A172 (cell line): ENCODE results near the gene TACR2. TPM values are rescaled to one million over a fixed set of nuclear protein-coding genes. Genes with fewer than 3 reads are reported as not detected.

ENCODE experiments used
- DNase-seq: peaks from one replicate; pipeline ENCODE4 v3.0.0-alpha.2; 2015; ENCODE audit warnings: low spot score
- total RNA-seq: library from RNA; depleted of rRNA; stranded (reverse); fragments of >200 nt; shearing (Covaris generic); gene quantifications from 2 replicates; pipeline ENCODE4 v1.2.3, GENCODE V29; 2014; rRNA removed

Gene TACR2
- total RNA-seq, 1 experiment from 2014 or later: not detected

DNA sequence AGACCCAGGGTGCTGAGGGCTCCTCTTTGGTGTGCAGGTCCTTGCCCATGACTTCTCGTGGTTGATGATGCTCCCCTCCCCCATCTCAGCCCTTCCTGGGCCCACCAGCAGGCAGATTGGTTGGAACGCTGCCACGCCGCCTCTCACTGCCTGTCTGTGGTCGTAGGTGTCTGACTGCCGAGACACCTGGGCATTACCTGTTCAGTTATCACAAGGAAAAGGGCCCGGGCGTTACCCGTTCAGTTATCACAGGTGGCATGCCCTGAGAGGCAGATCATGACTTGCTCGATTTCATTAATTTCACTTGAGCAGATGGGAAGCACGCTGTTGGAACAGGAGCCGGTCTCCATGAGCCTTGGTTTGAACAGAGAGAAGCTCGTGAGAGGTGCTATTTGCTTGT lies 42.5 kb downstream of the TACR2 start:
- no peak for DNase-seq

DNA sequence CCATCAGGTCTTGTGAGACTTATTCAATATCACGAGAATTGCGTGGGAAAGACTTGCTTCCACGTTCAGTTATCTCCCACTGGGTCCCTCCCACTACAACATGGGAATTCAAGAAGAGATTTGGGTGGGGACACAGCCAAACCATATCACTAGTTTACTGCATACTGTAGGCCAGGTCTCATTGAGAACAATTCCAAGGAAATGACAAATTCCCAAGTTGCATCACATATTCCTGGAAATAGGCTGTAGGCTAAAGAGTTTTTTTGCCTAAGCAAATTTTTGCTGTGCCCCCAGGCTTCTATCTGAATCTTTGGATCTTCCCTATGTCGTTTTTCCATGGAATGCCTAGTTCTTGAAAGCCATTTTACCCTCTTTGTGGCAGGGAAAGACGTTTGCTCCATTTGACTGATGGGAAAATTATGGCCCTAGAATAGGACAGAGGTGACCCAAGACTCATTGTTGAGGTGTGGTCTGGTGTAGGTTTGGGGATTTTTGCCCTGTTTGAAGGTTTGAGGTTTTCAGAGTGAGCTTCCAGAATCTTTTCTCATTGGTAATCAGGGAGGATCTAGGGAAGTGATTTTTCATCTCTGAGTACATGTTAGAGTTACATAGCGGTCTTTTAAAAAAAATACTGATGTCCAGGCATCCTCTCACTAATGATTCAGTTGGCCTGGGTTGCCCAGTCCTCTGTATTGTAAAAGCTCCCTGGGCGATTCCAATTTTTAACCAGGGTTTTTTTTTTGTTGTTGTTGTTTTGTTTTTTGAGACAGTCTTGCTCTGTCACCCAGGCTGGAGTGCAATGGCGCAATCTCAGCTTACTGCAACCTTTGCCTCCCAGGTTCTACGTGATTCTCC lies 44.4 kb downstream of the TACR2 start:
- no peak for DNase-seq

DNA sequence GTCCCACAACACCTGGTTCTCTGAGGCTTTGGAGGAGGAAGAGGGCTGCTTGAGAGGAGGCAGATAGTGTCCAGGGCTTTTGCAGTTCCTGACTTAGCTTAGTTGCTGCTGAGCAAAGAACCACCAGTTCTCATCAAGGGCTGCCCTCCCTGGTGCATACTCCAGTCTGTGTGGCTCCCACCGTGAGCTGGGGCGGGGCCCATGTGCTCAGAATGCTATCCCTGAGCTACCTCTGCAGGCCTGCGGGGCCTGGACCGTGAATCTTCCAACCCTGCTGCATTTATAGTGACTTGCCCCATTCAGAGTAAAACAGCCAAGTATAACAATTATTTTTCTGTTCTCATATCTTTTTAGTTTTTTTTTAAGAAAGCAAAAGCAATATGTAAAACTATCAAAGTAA lies 49.2 kb downstream of the TACR2 start:
- DNase-seq: no peak

DNA sequence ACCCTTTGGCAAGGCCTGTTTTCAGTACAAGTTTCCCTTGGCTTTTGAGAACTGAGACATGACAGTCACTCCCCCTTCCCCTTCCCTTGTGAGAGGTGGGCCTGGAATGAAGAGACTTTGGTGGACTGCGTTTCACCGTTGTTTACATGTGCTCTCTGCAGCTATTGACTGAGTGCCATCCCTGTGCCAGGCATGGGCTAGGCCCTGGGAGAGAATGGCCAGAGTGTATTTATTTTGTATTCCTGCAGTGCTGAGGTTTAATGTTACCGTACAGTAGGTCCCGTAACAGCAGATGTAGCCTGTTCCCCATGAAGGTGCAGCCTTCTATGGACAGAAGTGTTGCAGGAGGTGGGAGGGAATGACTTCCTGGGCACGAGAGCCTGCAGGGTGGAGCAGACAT lies 50.0 kb downstream of the TACR2 start:
- DNase-seq: no peak

DNA sequence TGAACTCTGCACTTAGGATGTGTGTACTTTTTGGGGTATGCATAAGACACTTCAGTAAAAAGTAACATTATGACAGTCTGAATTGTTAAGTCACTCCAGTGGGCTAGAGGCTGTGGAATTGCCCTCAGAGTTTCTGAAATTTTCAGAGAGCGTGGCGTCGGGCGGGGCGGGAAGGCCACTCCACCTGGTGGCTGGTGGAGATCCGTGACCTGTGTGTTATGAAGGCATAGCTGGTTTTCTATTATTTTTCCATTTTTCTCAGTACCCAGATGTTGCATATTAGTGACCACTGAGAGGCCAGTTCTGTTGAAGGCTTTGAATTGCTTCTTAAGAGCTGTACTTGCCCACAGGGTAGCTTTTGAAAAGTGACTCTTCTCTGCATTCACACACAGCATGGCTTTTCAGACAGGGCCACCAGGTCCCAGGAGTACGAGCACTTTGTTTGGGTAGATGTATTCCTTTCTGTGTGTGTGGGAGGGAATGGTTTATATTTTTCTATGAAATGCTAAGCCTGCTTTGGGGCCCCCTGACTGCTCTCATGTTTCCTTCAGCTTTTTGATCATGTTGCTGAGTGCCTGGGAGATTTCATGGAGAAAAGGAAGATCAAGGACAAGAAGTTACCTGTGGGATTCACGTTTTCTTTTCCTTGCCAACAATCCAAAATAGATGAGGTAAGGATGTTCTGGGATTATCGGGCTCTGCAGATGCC lies 52.3 kb downstream of the TACR2 start:
- DNase-seq: no peak

DNA sequence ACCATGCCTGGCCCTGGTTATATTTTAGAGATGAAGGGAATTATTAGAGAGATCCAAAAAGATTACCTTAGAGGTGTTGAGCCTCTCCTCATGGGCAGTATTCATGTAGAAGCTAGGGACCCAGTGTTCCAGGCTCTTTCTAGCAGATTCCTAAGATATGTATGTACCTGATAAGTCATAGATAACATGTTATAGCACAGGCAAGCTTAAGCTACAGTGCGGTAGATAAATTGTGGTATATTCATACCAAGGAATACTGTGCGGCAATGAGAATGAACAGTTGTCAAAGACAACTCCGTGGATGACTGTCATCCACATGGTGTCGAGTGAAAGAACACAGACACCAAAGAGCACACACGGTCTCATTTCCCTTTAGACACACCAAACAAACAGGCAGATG lies 53.1 kb downstream of the TACR2 start:
- DNase-seq: no peak

DNA sequence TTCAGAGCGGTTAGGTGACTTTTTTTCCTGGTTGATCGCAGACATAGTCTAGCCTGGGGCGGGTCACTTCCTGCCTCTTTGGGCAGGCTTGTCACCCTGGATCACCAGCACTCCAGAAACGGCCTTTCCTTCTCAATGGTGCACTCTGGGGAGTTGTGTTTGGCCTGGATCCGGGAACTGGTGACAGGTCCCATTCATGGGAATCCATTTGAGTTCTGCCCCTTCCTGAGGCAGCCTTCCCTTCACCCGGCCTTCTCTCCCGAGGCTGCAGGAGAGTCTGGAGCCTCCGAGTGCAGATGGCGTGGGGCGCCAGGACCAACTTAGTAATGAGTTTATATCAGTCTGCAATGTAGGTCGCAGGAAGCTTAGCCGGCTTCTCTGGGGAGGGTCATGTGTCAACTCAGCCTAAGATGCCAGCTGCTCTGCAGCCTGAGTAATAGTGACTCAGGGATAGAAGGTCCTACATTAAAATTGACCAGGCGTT lies 54.2 kb downstream of the TACR2 start:
- DNase-seq: peak; percentile 84

DNA sequence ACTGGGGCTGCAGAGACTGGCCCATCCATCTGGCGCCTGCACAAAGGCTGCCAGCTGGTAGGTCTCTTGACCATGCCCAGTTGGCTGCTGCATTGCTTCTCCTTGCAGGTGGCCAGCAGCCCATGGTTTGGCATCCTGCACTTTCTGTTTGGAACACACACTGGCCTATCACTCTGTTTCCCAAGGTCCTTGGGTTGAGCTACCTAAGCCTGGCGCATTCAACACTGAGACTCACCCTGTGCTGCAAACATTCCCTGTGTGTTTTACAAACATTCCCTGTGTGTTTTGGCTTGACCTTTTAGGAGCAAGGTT lies 55.5 kb downstream of the TACR2 start:
- no peak for DNase-seq

DNA sequence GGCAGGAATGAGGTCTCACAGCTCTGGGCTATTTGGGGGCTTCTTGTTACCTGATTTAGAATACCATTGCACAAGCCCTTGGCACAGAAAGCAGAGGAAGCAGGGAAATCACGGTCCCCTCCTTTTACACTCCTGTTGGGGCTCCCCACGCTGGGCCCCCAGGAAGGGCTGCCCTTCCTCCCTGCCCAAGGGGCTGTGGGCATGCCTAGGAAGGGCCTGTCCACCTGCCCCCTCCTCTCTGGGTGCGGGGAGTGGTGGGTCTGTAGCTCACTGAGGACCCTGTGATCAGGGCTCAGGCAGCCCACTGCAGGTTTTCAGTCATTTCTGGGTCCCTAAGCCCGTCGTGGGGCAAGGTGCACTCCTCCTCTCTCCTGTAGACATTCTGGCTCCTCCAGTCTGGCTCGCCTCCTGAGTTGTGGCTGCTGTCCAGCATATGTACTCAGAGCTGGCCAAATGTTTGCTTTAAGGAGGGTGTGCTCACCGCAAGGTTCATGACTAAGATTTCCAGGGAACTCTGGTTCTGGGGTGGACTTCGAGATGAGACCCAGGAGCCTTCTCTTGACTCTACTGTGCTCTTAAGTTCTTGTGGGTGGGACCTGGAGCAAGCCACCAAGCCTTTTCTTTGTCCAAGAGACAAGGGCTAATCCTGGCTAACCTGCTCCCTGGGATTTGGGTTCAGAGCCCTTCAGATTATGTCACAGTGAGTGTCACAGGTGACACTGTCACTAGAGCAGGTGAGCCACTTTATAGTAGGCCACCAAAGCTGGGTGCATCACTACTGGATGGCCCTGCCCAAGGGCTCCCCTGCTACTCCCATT lies 56.0 kb downstream of the TACR2 start:
- peak; percentile 91 for DNase-seq

DNA sequence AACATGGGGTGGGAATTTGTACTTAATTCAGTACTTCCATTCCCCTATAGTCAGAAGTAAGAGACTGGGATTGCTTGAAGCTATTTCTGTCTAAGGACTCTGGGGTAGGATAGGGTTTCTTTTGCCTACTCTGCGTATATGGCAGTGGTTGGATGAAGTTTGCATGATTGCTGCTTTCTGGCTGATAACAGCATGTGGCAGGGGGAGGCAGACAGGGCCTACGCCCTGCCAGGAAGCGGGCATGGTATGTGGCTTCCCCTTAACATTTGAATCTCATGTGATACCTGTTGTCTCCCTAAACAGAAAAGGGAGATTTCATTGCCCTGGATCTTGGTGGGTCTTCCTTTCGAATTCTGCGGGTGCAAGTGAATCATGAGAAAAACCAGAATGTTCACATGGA lies 57.1 kb downstream of the TACR2 start:
- no peak for DNase-seq

DNA sequence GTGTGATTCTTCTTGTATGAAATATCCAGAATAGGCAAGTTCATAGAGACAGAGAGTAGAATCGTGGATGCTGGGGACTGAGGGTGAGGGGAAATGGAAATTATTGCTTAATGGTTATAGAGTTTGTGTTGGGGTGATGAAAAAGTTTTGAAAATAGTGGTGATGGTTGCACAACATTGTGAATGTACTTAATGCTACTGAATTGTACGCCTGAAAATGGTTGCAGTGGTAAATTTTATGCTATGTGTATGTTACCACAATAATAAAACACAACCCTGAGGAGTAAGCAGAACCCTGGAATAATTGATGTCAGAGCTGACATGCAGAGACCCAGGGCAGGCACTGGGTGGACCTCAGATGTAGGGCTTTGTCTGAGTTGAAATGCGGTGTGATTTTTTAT lies 57.6 kb downstream of the TACR2 start:
- DNase-seq: no peak

DNA sequence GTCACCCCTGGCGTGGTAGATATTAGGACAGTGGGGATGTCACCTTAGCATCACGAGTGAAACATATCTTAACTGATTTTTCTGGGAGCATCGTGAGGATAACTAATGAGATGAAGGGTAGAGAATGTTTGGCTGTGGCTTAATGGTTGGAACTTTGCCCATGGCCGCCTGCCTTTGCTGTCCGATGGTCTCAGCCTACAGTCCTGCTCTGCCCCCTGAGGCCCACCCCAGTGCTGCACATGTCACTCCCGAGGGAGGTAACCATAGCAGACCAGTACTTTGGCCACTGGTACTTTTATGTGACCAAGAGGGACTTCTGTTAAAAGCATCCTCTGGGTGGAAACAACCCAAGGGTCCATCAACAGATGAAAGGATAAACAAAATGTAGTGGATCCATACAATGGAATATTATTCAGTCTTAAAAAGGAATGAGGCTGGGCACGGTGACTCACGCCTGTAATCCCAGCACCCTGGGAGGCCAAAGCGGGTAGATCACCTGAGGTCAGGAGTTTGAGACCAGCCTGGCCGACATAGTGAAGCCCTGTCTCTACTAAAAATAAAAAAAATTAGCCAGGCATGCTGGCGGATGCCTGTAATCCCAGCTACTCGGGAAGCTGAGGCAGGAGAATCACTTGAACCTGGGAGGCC lies 58.4 kb downstream of the TACR2 start:
- DNase-seq: no peak

DNA sequence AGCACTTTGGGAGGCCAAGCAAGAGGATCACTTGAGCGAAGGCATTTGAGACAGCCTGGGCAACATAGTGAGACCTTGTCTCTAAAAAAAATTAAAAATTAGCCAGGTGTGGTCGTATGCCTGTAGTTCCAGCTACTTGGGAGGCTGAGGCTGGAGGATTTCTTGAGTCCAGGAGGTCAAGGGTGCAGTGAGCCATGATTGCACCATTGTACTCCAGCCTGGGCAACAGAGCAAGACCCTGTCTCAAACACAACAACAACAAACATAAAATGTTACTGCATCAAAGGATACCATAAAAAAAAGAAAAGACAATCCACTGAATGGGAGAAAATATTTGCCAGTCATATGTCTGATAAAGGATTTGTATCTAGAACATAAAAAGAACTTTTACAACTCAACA lies 60.5 kb downstream of the TACR2 start:
- DNase-seq: no peak

DNA sequence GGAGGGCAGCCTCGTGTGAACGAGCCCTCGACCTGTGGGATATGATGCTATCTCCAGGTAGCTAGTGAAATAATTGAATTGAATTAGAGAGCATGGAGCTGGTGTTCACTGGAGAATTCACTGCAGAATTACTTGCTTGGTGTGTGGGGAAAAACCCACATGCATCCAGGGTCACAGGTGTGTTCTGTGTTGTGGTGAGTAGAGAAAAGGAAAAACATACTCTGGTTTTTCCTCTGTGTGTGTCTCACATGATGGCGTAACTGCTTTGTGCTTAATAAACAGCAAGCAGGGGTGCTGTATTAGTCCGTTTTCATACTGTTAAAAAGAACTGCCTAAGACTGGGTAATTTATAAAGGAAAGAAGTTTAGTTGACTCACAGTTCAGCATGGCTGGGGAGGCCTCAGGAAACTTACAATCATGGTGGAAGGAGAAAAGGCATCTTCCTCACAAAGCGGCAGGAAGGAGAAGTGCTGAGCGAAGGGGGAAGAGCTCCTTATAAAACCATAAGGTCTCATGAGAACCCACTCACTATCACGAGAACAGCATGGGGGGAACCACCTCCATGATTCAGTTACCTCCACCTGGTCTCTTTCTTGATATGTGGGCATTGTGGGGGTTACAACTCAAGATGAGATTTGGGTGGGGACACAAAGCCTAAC lies 62.6 kb downstream of the TACR2 start:
- no peak for DNase-seq

Other genes with a start within 250 kb of the TACR2 start
- gene SUPV3L1, start 236.7 kb downstream of the TACR2 start, total RNA-seq: 60.9 and 72.7 TPM in 2 replicates
- gene HKDC1, start 196.6 kb downstream of the TACR2 start, total RNA-seq: 22.7 and 35.3 TPM in 2 replicates
- gene HK1, start 138.4 kb downstream of the TACR2 start, total RNA-seq: 128 and 152 TPM in 2 replicates
- 13.6 and 18.7 TPM in 2 replicates for gene TSPAN15, start 34.5 kb upstream of the TACR2 start, total RNA-seq
- not detected in 2 replicates for gene NEUROG3, start 156.5 kb upstream of the TACR2 start, total RNA-seq
- 7.4 and 10.8 TPM in 2 replicates for gene FAM241B, start 213.3 kb upstream of the TACR2 start, total RNA-seq